Erythroblast (primary cell): ENCODE results near the gene DAP.

ENCODE experiments used
- GATA1 ChIP-seq: IDR thresholded peaks from 2 replicates; pipeline ENCODE4 v1.6.1; 2011; ENCODE audit warnings: low read depth, mild to moderate bottlenecking, control low read depth, low read length, moderate library complexity
- POLR2A ChIP-seq: IDR thresholded peaks from 2 replicates; pipeline ENCODE4 v1.6.1; 2011; ENCODE audit warnings: mild to moderate bottlenecking, low read length

DNA sequence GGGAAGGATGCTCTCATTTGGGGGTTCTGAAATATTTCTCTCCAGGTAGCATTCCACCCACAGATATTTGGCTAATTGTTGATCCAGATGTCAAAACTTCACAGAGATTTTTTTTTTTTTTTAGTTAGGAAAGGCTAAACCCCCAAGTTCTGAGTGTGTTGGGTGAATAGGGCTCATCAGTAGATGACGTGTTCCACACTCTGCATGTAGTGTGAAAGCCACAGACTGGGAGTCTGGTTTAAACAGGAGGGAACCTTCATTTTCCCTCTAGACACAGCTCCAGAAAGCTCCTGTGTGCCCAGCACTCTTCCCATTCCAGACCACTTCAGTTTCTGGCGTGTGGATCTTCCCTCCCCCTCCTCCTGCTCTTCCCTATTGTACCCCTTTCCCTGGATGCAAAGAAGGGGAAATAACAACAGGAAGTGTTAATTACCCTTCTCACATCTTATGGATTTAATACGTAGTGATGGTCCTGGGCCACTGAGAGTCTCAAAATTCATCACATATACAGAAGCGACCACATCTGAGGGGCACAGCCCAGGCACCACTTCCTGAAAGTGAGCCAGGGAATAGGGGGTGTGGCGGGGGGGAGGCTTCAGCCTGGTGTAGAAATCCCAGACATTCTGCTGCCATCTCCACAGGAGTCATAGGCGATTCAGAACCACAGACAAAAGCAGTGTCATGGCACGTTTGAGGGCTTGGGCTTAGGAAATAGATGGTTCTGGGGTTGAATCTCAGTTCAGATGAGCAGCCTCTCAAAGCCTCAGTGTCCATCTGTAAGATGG lies 65.1 kb downstream of the DAP start:
- TF ChIP-seq POLR2A (no peak), GATA1 (no peak)
